HepG2 (cell line): ENCODE results near the gene TULP3. TPM values are rescaled to one million over a fixed set of nuclear protein-coding genes. Genes with fewer than 3 reads are reported as not detected.

Experiments used
- ATF7 ChIP-seq, 2 experiments: fragments of 450-650 bp in 1 of 2; sonication (generic) in 1 of 2; formaldehyde crosslinking in 1 of 2; IDR thresholded peaks; 2 replicates each; pipeline versions ENCODE4 v1.4.0 to v1.6.1; 2016 to 2020; ENCODE audit warnings: antibody characterized with exemption in 1 of 2, mild to moderate bottlenecking in 1 of 2, missing genetic modification reagents in 1 of 2
- FOXM1 ChIP-seq: sonication (generic); formaldehyde crosslinking; IDR thresholded peaks from 2 replicates; pipeline ENCODE4 v1.5.0; 2020; ENCODE audit warnings: missing genetic modification reagents
- HMGXB3 ChIP-seq: sonication (generic); formaldehyde crosslinking; IDR thresholded peaks from 2 replicates; pipeline ENCODE4 v1.4.0; 2020; ENCODE audit warnings: missing genetic modification reagents, borderline replicate concordance
- NCOA5 ChIP-seq: sonication (generic); formaldehyde crosslinking; IDR thresholded peaks from 2 replicates; pipeline ENCODE4 v1.4.0; 2020; ENCODE audit warnings: missing genetic modification reagents
- PITX1 ChIP-seq: sonication (generic); formaldehyde crosslinking; IDR thresholded peaks from 2 replicates; pipeline ENCODE4 v1.5.1; 2020; ENCODE audit warnings: mild to moderate bottlenecking, missing genetic modification reagents
- SNAI1 ChIP-seq: sonication (generic); formaldehyde crosslinking; IDR thresholded peaks from 2 replicates; pipeline ENCODE4 v1.5.0; 2020; ENCODE audit warnings: mild to moderate bottlenecking, missing genetic modification reagents, borderline replicate concordance
- TMF1 ChIP-seq: sonication (generic); formaldehyde crosslinking; IDR thresholded peaks from 2 replicates; pipeline ENCODE4 v1.8.1; 2022; ENCODE audit warnings: low read depth, missing genetic modification reagents
- ZFP36L1 ChIP-seq: sonication (generic); formaldehyde crosslinking; IDR thresholded peaks from 2 replicates; pipeline ENCODE4 v1.8.0; 2022; ENCODE audit warnings: mild to moderate bottlenecking, missing genetic modification reagents, moderate library complexity
- ZNF598 ChIP-seq: sonication (generic); formaldehyde crosslinking; IDR thresholded peaks from 2 replicates; pipeline ENCODE4 v1.5.1; 2020; ENCODE audit warnings: mild to moderate bottlenecking, missing genetic modification reagents, borderline replicate concordance
- ZNF776 ChIP-seq: sonication (generic); formaldehyde crosslinking; IDR thresholded peaks from 2 replicates; pipeline ENCODE4 v1.4.0; 2020; ENCODE audit warnings: mild to moderate bottlenecking, missing genetic modification reagents
- polyA plus RNA-seq, 8 experiments: library from polyadenylated mRNA; depleted of rRNA in 3 of 8; stranded (reverse) in 7 of 8; unstranded in 1 of 8; fragments of >200 nt; fragmentation: Illumina TruSeq in 4 of 8; extraction: Trizol in 4 of 8; gene quantifications; 2 replicates each; pipeline versions ENCODE4 v1.2.1 to v1.2.3, GENCODE V29; 2011 to 2016; ENCODE audit warnings: low read depth in 4 of 8, missing spikeins in 1 of 8, mixed read lengths in 1 of 8; ENCODE audit not compliant: insufficient read depth in 1 of 8
- total RNA-seq, 5 experiments: library from RNA; depleted of rRNA; stranded (reverse); fragments of >200 nt; fragmentation: Illumina TruSeq; extraction: Trizol; gene quantifications; 2 replicates each; pipeline ENCODE4 v1.2.3, GENCODE V29; 2016; ENCODE audit warnings: low read depth in 1 of 5
- TF ChIP-seq, protein P1 (sequence below): IDR thresholded peaks from 2 replicates; pipeline ENCODE4 v1.4.0; 2020; ENCODE audit warnings: mild to moderate bottlenecking, missing genetic modification reagents
- TF ChIP-seq, protein P2 (sequence below): sonication (generic); formaldehyde crosslinking; IDR thresholded peaks from 2 replicates; pipeline ENCODE4 v1.5.1; 2020; ENCODE audit warnings: mild to moderate bottlenecking, missing genetic modification reagents

TULP3 gene
- total and polyA plus RNA-seq, 2 of the 13 experiments (the other 11 are each of a cell fraction or from before 2014, with no cell fraction given), result 11.2 to 13.2 TPM

DNA sequence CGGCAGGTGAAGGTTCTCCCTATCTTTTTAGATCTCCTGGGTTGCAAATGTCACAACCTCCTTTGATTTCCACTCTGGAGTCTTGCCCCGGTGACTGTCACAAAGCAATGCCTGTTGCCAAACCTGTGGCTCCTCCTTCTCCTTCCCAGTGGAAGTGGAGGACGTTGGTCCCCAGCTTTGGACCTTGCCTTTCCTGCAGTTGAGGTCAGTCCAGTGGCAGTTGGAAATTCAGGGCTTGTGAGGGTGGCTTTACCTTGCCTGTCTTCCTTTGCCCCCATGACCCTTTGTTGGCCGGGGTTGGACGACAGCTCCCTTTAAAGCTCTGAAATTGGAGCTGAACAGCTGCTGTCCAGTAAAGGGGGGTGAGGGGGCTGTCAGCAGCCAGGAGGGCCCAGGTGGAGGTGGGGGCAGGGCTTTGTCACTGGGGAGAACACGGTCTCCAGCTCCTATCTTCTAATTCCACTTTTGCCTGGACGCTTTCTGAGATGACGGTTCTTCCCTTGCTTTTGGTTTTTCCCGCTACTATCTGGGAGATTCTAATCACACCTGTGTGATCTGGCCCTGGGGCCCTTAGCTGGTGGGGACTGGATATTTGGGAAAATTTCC lies 72.6 kb downstream of the TULP3 start (continued):
- TF ChIP-seq ATF7 (IDR thresholded peaks at IDR 0.05), result no peak
- no peak; the same call in 1 of the 2 replicates for TF ChIP-seq ATF7 (CRISPR knock-in tag; IDR thresholded peaks at IDR 0.05)
- TF ChIP-seq NCOA5 (CRISPR knock-in tag), result no peak
- no peak for TF ChIP-seq ZNF776
- no peak for TF ChIP-seq ZNF598 (CRISPR knock-in tag)
- TF ChIP-seq ZFP36L1 (CRISPR knock-in tag), result peak; percentile 81; the same call in 1 of the 2 replicates
- TF ChIP-seq, protein P1, sequence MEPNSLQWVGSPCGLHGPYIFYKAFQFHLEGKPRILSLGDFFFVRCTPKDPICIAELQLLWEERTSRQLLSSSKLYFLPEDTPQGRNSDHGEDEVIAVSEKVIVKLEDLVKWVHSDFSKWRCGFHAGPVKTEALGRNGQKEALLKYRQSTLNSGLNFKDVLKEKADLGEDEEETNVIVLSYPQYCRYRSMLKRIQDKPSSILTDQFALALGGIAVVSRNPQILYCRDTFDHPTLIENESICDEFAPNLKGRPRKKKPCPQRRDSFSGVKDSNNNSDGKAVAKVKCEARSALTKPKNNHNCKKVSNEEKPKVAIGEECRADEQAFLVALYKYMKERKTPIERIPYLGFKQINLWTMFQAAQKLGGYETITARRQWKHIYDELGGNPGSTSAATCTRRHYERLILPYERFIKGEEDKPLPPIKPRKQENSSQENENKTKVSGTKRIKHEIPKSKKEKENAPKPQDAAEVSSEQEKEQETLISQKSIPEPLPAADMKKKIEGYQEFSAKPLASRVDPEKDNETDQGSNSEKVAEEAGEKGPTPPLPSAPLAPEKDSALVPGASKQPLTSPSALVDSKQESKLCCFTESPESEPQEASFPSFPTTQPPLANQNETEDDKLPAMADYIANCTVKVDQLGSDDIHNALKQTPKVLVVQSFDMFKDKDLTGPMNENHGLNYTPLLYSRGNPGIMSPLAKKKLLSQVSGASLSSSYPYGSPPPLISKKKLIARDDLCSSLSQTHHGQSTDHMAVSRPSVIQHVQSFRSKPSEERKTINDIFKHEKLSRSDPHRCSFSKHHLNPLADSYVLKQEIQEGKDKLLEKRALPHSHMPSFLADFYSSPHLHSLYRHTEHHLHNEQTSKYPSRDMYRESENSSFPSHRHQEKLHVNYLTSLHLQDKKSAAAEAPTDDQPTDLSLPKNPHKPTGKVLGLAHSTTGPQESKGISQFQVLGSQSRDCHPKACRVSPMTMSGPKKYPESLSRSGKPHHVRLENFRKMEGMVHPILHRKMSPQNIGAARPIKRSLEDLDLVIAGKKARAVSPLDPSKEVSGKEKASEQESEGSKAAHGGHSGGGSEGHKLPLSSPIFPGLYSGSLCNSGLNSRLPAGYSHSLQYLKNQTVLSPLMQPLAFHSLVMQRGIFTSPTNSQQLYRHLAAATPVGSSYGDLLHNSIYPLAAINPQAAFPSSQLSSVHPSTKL, result peak; percentile 86
- no peak for TF ChIP-seq SNAI1 (CRISPR knock-in tag)
- 0 out of 2 replicates have a peak, but pooled peaks have one; percentile 13 for TF ChIP-seq HMGXB3 (CRISPR knock-in tag)
- peak; percentile 58; the same call in 1 of the 2 replicates for TF ChIP-seq TMF1 (CRISPR knock-in tag)
- no peak for TF ChIP-seq FOXM1 (CRISPR knock-in tag)
- peak; percentile 39 for TF ChIP-seq PITX1 (CRISPR knock-in tag)
- TF ChIP-seq, protein P2, sequence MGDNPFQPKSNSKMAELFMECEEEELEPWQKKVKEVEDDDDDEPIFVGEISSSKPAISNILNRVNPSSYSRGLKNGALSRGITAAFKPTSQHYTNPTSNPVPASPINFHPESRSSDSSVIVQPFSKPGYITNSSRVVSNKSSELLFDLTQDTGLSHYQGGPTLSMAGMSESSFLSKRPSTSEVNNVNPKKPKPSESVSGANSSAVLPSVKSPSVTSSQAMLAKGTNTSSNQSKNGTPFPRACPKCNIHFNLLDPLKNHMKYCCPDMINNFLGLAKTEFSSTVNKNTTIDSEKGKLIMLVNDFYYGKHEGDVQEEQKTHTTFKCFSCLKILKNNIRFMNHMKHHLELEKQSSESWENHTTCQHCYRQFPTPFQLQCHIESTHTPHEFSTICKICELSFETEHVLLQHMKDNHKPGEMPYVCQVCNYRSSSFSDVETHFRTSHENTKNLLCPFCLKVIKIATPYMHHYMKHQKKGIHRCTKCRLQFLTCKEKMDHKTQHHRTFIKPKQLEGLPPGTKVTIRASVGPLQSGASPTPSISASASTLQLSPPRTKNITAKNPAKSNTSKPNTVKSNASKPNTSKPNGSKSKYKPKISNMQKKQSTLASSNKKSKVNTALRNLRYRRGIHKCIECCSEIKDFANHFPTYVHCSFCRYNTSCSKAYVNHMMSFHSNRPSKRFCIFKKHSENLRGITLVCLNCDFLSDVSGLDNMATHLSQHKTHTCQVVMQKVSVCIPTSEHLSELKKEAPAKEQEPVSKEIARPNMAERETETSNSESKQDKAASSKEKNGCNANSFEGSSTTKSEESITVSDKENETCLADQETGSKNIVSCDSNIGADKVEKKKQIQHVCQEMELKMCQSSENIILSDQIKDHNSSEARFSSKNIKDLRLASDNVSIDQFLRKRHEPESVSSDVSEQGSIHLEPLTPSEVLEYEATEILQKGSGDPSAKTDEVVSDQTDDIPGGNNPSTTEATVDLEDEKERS (CRISPR knock-in tag), result no peak
